Inflammatory macrophage treated with lipopolysaccharide for 1 hour (primary cell): ENCODE results near the gene BRSK1.

Source experiments
- DNase-seq, 2 donors: peaks; one replicate each; pipeline ENCODE4 v3.0.0-alpha.2; 2020 to 2022

The BRSK1 gene

GRCh38 chr19:55275851-55276719 is 7.7 kb upstream of the BRSK1 start:
- DNase-seq: no peak

GRCh38 chr19:55276720-55277430 is 6.9 kb upstream of the BRSK1 start:
- DNase-seq: no peak

GRCh38 chr19:55277494-55277893 is 6.3 kb upstream of the BRSK1 start:
- no peak for DNase-seq

GRCh38 chr19:55278391-55279135 is 5.2 kb upstream of the BRSK1 start:
- DNase-seq: no peak

DNA sequence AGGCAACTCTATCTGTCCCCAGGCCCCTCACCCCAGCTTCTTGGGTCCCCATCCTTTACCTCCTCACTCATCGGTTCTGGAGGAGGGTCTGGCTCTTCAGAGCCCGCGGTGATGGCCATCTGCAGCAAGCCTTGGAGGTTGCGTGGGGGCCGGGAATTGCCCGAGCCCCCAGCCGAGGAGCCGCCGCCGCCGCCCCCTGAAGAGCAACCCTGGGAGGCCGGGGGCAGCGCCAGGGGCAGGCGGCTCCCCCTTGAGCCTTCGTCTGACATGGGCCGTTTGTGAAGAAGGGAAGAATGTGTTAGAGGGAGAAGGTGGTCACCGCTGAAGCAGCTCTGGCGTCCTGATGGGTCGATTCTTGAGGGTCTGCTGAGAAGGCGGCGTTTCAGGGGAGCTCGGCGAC is 4.5 kb upstream of the BRSK1 start:
- DNase-seq: no peak

DNA sequence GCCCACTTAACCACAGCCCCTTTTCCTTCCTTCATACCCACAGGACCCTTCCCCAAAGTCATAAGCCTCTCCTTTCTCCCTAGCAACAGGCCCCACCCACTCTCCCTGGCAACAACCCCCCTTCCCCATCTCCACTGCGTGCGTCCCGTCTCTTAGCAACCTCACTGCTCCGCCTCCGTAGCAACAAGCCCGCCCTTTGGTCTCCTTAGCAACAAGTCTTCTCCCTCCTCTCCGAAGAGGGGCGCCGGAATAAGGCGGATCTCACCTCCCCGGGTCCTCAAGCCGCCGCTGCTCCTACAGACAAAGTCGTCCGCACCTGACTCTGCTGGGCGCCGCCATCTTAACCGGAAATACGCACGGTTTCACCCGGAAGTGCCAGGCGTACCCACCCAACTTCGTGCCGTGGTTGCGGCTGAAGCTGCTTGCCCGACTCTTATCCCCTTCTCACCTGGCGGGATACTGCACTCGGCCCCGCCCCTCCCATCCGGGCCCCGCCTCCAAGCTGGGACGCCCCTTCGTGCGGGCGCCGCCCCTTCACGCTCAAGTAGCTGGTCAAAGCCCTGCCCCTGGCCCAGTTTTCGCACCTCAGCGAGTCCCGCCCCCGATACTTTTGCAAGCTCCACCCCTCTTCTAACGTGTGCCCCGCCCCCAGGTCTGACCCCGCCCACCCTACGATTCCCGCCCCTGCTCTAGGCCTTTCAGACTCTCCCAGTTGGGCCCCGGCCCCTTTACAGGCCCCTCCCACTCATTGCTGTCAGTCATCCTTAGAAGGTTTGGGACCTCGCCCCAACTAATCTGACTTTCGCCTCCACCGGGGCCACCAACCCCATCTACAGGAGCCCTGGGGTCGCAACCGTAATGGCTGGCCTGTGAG is 3.8 kb upstream of the BRSK1 start, which contains the start of gene HSPBP1:
HSPBP1 (minus strand) TSS at position 341 of the 874 bp plus-strand sequence. CDS start 502 bp downstream, outside the sequence.
- DNase-seq: peak; percentile 78 to 82

GRCh38 chr19:55284405-55285058 is 735 bp downstream of the BRSK1 start:
- DNase-seq: no peak

GRCh38 chr19:55285229-55285890 is 1.6 kb downstream of the BRSK1 start:
- no peak for DNase-seq

DNA sequence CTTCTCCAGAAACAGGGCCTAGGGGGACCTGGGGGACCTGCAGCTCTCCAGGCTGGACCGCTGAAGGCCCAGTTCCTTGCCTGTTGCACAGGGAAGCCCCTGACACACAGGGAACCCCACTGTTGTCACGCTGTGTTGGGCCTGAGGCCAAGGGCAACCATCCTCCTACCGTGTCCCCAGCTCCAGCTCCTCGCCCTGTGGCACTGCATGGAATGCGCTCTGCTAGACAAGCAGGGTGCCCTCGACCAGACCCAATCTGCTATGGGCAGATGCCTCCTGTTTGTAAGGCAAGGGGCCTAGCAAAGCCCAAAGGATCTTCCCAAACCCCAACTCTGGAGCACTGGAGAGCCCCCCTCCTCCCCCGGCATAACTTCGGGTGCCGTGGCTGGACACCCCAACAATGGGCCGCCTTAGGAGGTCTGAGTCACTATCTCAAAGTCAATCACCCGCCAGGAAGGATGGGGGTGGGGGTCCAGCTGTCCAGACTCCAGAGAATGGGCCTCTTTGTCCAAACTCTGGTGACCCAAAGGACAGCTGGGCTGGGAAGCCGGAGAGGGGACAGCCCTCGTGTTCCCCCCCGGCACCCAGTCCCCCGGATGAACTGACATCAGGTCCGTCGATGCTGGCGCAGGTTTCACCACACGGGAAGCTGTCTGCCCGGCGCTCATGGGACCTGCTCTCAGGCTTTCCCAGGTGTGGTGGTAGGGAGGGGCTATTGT is 3.7 kb downstream of the BRSK1 start:
- DNase-seq: no peak

GRCh38 chr19:55289117-55289796 is 5.5 kb downstream of the BRSK1 start:
- DNase-seq: no peak

DNA sequence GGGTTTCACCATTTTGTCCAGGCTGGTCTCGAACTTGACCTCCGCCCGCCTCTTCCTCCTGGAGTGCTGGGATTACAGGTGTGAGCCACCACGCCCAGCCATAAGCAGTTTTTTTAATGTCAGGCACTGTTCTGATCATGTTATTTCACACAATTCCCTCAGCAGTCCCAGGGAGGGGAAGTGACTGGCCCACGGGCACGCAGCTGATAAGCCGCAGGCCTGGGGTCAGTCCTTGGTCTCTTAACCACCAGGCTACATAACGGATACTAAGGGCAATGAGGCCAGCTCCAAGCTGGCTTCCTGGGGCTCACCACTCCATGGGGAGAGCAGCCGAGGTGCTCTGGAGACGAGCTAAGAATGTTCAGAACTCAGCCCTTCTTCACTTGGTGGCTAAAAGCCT is 13.5 kb downstream of the BRSK1 start:
- no peak for DNase-seq

DNA sequence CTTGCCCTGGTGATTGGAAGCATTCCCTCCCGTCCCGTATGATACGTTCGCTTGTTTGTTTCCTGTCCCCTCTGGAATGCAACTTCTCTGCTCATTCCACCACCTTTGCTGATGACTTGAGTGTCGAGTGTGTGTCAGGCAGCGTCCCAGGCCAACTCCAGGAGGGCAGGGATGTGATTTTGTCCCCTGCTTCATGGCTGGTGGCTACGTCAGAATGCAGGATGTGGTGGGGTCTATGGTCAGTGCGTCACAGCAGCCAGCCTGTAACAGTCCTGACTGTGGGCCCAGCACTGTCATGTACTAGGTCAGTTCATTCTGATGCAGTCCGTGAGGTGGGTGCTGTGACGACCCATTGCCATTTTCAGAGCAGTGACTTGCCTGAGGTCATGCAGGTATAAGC is 16.2 kb downstream of the BRSK1 start:
- DNase-seq: no peak

- DNase-seq: no peak
Measured at GRCh38 chr19:55300886-55301458, 17.2 kb downstream of the BRSK1 start.

DNA sequence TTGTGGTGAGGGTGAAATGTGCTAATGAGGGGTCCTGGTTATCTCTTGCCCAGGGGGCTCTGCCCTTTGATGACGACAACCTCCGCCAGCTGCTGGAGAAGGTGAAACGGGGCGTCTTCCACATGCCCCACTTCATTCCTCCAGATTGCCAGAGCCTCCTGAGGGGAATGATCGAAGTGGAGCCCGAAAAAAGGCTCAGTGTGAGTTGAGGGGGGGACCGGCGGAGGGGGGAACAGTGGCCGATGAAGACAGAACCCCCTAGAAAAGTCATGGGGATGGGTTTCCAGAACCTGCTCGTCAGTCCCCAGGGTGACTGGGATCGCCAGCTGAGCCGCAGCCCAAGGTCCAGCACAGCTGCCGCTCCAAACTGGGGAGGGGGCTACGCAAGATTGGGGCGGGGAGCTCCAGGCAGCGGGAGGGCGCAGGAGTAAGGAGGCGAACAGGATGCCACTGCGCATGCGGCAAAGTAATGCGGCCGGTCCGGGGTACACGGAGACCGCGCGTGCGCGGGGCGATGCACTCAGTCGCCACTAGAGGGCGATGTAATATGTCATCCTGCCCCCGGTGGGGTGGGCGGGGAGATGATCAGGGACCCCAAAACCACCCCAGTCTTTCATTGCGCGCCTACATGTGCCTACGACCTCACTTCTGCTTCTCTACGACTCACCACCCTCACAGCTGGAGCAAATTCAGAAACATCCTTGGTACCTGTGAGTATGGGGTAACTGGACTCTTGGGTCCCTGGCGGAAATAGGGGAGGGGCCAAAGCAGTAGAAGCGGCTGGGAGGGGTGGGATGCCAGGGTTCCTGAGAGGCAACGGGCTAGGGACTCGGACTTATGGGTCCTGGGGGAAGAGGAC is 17.9 kb downstream of the BRSK1 start:
- peak; percentile 70 to 96 for DNase-seq

DNA sequence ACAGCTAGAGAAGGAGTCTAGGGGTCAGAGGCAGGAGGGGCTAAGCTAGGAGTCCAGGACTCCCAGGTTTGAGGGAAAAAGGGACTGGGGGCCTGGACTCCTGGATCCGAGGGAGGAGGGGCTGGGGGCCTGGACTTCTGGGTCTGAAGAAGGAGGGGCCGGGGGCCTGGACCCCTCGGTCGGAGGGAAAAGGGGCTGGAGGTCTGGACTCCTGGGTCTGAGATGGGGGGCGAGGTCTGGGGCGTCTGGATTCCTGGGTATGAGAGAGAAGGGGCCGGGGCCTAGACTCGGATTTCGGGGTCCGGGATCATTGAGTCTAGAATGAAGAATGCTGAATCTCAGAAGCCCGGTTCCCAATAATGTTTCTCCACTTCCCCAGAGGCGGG is 18.5 kb downstream of the BRSK1 start:
- no peak for DNase-seq

DNA sequence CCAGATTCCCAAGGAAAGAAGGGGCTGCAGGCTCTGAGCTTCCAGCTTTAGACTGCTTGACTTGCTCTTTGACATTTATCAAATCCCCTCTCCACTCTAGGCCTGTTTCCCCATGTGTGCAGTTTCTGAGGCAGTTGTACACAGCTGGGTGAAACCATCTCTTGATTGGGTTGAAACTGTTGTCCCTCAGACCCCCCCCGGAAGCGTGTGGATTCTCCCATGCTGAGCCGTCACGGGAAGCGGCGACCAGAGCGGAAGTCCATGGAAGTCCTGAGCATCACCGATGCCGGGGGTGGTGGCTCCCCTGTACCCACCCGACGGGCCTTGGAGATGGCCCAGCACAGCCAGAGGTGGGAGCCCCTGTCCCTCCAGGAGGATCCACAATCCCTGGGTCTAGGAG is 19.7 kb downstream of the BRSK1 start:
- no peak for DNase-seq

- DNase-seq: no peak
Measured at GRCh38 chr19:55304279-55304978, 20.6 kb downstream of the BRSK1 start.

GRCh38 chr19:55304980-55305379 is 21.2 kb downstream of the BRSK1 start:
- DNase-seq: no peak
